SK-N-MC (cell line): ENCODE data around the gene SMARCA1.

Experiments
- EZH2 ChIP-seq: fragments of 200-600 bp; sonication (generic); IDR thresholded peaks from one replicate; pipeline ENCODE4 v1.6.1; 2017; ENCODE audit warnings: antibody characterized with exemption
- FOXP2 ChIP-seq: optimal IDR thresholded peaks from 2 replicates; pipeline ENCODE3; 2011; ENCODE audit warnings: mild to moderate bottlenecking, moderate library complexity; ENCODE audit not compliant: insufficient read depth; ENCODE audit errors: extremely low read length, control extremely low read depth
- POLR2AphosphoS5 ChIP-seq: IDR thresholded peaks from 2 replicates; pipeline ENCODE4 v1.6.1; 2012; ENCODE audit warnings: mild to moderate bottlenecking, low read depth, low read length, borderline replicate concordance

DNA sequence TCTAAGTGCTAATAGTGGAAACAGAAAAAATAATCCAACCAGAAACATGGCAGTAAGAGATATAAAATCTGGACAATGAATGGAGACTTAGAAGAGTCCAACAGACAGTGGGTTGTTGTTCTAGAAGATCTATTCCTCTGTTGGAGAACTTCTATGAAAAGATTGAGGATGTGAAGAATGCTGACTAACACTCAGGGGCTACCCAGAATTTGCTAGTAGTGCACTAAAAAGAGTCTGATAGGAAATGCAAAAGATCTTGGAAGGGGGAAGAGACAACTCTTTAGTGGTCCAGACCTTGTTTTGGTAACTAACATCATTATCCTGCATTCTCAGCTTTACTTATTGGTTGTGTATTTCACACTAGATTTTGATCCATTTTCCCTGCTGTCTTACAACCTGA, 77.9 kb downstream of the SMARCA1 start:
- TF ChIP-seq POLR2AphosphoS5 = no peak
- TF ChIP-seq EZH2 = no peak
- no peak for TF ChIP-seq FOXP2
